ENCODE measurements around the gene PRELP. TPM values are rescaled to one million over a fixed set of nuclear protein-coding genes. Genes with fewer than 3 reads are reported as not detected.

Gene PRELP
- total and polyA plus RNA-seq, 10 of the 15 experiments (the other 5 are each of a cell fraction or from before 2014, with no cell fraction given): 0.03 to 0.05 TPM; not detected in 8

GRCh38 chr1:203473281-203473680 lies 2.3 kb upstream of the PRELP start:
- no TSS peak for BruUV-seq (replicated peaks)
- Histone ChIP-seq H3K4me2 (ENCODE audit: control insufficient read depth, insufficient read depth) (no peak overlapping the region), H3K4me1 (ENCODE audit: control insufficient read depth, insufficient read depth, low read length) (peaks cover 9% of the 10 kb centered on the region; the same call in 1 of the 2 replicates), H3K9me3 (replicated peaks; ENCODE audit: control insufficient read depth, insufficient read depth, low read length) (no peaks in the 10 kb centered on the region), H4K20me1 (ENCODE audit: control insufficient read depth, insufficient read depth) (no peaks in the 10 kb centered on the region), H2AFZ (ENCODE audit: control insufficient read depth, low read depth, low read length) (no peak overlapping the region), H3K4me3 (no peak overlapping the region), H3K27me3 (replicated peaks in 1 of 2; ENCODE audit: control insufficient read depth in 2 of 2, insufficient read depth in 2 of 2, low read length in 1 of 2) (peaks cover 2 to 6% of the 10 kb centered on the region in 2 experiments; a peak in 2 of 4 replicates), H3K36me3 (ENCODE audit: control insufficient read depth in 2 of 2, insufficient read depth in 2 of 2, low read length in 1 of 2) (no peaks in the 10 kb centered on the region), H3K27ac (ENCODE audit: control insufficient read depth, insufficient read depth) (no peak overlapping the region), H3K79me2 (ENCODE audit: control insufficient read depth, insufficient read depth, low read length) (no peaks in the 10 kb centered on the region), H3K9ac (ENCODE audit: control insufficient read depth, insufficient read depth, low read length) (no peak overlapping the region)
- ChIA-PET POLR2A (interaction anchor here (0.7 kb wide), 1 partner anchor 12 kb away, joined by 3 read pairs; no protein-coding TSS in a partner anchor), RAD21 (ENCODE audit: unreplicated experiment) (no interaction called here), CTCF (interaction anchor here (1.5 to 8.2 kb wide), 2 partner anchors 15 to 132 kb away, joined by 7 to 80 read pairs; no protein-coding TSS in a partner anchor), SMC1A (ENCODE audit: uncharacterized antibody, unreplicated experiment) (no interaction called here)
- DNase-seq (ENCODE audit: low read depth, low spot score): no peak
- in situ Hi-C loops (cut with MboI): no loop called here
- WGBS (ENCODE audit: insufficient coverage, insufficient replicate concordance, low lambda C conversion rate, missing lambda C conversion rate): 69% methylated on average over 4 of the region's 4 CpGs
- intact Hi-C loops (cut with micrococcal nuclease; ENCODE audit: unreplicated experiment): no loop called here
- no peak for FAIRE-seq
- TF ChIP-seq NR2F1 (conservative IDR thresholded peaks at IDR 0.05) (no peak), TCF12 (IDR thresholded peaks at IDR 0.05; ENCODE audit: low read depth, low read length) (no peak), NFYB (IDR thresholded peaks at IDR 0.05; ENCODE audit: insufficient read depth, low read depth, low read length) (no peak), ZNF24 (IDR thresholded peaks at IDR 0.05) (no peak), MEF2B (IDR thresholded peaks at IDR 0.05; ENCODE audit: partially characterized antibody, poor library complexity, severe bottlenecking) (no peak), GABPA (IDR thresholded peaks at IDR 0.05; ENCODE audit: low read depth) (no peak), TBL1XR1 (IDR thresholded peaks at IDR 0.05; ENCODE audit: low read depth, low read length) (no peak), CBX5 (IDR thresholded peaks at IDR 0.05; ENCODE audit: low read depth) (no peak), RAD51 (IDR thresholded peaks at IDR 0.05) (no peak), NRF1 (conservative IDR thresholded peaks at IDR 0.05; ENCODE audit: low read depth, low read length) (no peak), JUND (IDR thresholded peaks at IDR 0.05; ENCODE audit: low read depth, low read length) (no peak), BCLAF1 (IDR thresholded peaks at IDR 0.05) (no peak), ZBTB11 (CRISPR knock-in tag; IDR thresholded peaks at IDR 0.05) (no peak), ZBED1 (IDR thresholded peaks at IDR 0.05; ENCODE audit: borderline replicate concordance) (no peak), ZZZ3 (IDR thresholded peaks at IDR 0.05; ENCODE audit: control insufficient read depth, insufficient read length, low read depth) (no peak), SMAD1 (IDR thresholded peaks at IDR 0.05; ENCODE audit: low read depth, partially characterized antibody) (no peak), RELA (IDR thresholded peaks at IDR 0.05; ENCODE audit: borderline replicate concordance, partially characterized antibody) (no peak), CTCF (IDR thresholded peaks at IDR 0.05 in 2 of 3, conservative IDR thresholded peaks at IDR 0.05 in 1 of 3; ENCODE audit: control insufficient read depth in 2 of 3, extremely low read depth in 1 of 3, insufficient read depth in 1 of 3, low read depth in 3 of 3, low read length in 3 of 3) (no peak)
- no peak for ATAC-seq

Measured in GM12878 (cell line).